H1 (cell line): Measurements from ENCODE around the gene PRR23E. TPM values are rescaled to one million over a fixed set of nuclear protein-coding genes. Genes with fewer than 3 reads are reported as not detected.

ENCODE experiments used
- CTCF ChIA-PET: fragments of 300-600 bp; sonication (Branson Sonifier 250); formaldehyde crosslinking; loops from one replicate; lab custom pipeline; 2021; ENCODE audit not compliant: partially characterized antibody; lab: Charles Lee
- POLR2A ChIA-PET: fragments of 300-600 bp; sonication (Branson Sonifier 250); formaldehyde crosslinking; loops from one replicate; lab custom pipeline; 2021; ENCODE audit warnings: inconsistent platforms; ENCODE audit not compliant: partially characterized antibody; lab: Charles Lee
- DNase-seq, 2 experiments: peaks; one replicate each; pipeline versions ENCODE4 v3.0.0 to v3.0.0-alpha.2; 2010 to 2022; ENCODE audit warnings: low spot score in 2 of 2, low read depth in 1 of 2, mixed read lengths in 1 of 2
- FAIRE-seq: peaks from 2 replicates; lab custom pipeline; 2011; peaks lifted over from hg19 to GRCh38; lab: Jason Lieb, UNC
- H2AFZ ChIP-seq: 2 replicates; pipeline ENCODE4 v1.8.1; 2012; ENCODE audit warnings: low read length, inconsistent platforms
- H2AK5ac ChIP-seq: 2 replicates; pipeline ENCODE4 v1.6.1; 2013; ENCODE audit warnings: low read depth, low read length
- H2BK120ac ChIP-seq: replicated peaks from 2 replicates; pipeline ENCODE3; 2013; ENCODE audit warnings: low read depth, low read length, inconsistent platforms
- H2BK12ac ChIP-seq: 2 replicates; pipeline ENCODE4 v1.6.1; 2013; ENCODE audit warnings: low read depth, low read length
- H2BK15ac ChIP-seq: 2 replicates; pipeline ENCODE4 v1.6.1; 2013; ENCODE audit warnings: low read length
- H2BK20ac ChIP-seq: 2 replicates; pipeline ENCODE4 v1.6.1; 2013; ENCODE audit warnings: low read length
- H2BK5ac ChIP-seq: 2 replicates; pipeline ENCODE4 v1.6.1; 2013; ENCODE audit warnings: low read depth, low read length
- H3K14ac ChIP-seq: 2 replicates; pipeline ENCODE4 v1.6.1; 2013; ENCODE audit warnings: inconsistent platforms; ENCODE audit not compliant: insufficient read length
- H3K18ac ChIP-seq: 2 replicates; pipeline ENCODE4 v1.6.1; 2013; ENCODE audit warnings: low read length; ENCODE audit errors: extremely low read depth
- H3K23ac ChIP-seq: 2 replicates; pipeline ENCODE4 v1.6.1; 2013; ENCODE audit warnings: inconsistent platforms; ENCODE audit not compliant: insufficient read length
- H3K23me2 ChIP-seq: 2 replicates; pipeline ENCODE4 v1.6.1; 2013; ENCODE audit warnings: low read depth, low read length
- H3K27ac ChIP-seq: 2 replicates; pipeline ENCODE4 v1.6.1; 2011; ENCODE audit warnings: low read depth, low read length, inconsistent platforms
- H3K27me3 ChIP-seq, 4 experiments: replicated peaks in 1 of 4; 1 replicate in 1 of 4; 2 replicates in 3 of 4; pipeline versions ENCODE4 v1.6.1 to v1.8.1; 2011 to 2013; ENCODE audit warnings: low read length in 3 of 4, mild to moderate bottlenecking in 3 of 4, inconsistent platforms in 2 of 4, mixed read lengths in 2 of 4, moderate library complexity in 1 of 4; ENCODE audit not compliant: control insufficient read depth in 3 of 4, insufficient read depth in 3 of 4; ENCODE audit errors: extremely low read depth in 1 of 4
- H3K36me3 ChIP-seq, 4 experiments: 2 replicates each; pipeline versions ENCODE4 v1.6.1 to v1.8.1; 2011 to 2013; ENCODE audit warnings: mild to moderate bottlenecking in 4 of 4, low read length in 3 of 4, moderate library complexity in 2 of 4, control low read depth in 1 of 4, inconsistent platforms in 1 of 4; ENCODE audit not compliant: insufficient read depth in 4 of 4, control insufficient read depth in 2 of 4
- H3K4ac ChIP-seq: replicated peaks from 2 replicates; pipeline ENCODE3; 2013; ENCODE audit warnings: low read length, low read depth, mixed read lengths, inconsistent platforms; ENCODE audit not compliant: insufficient read length
- H3K4me1 ChIP-seq, 4 experiments: replicated peaks in 1 of 4; 1 replicate in 1 of 4; 2 replicates in 3 of 4; pipeline versions ENCODE4 v1.6.1 to v1.8.1; 2011 to 2013; ENCODE audit warnings: low read length in 3 of 4, inconsistent platforms in 2 of 4, mixed read lengths in 1 of 4; ENCODE audit not compliant: insufficient read depth in 4 of 4, control insufficient read depth in 3 of 4
- H3K4me2 ChIP-seq, 2 experiments: 2 replicates each; pipeline versions ENCODE4 v1.6.1 to v1.8.1; 2011 to 2013; ENCODE audit warnings: low read depth in 2 of 2, low read length in 2 of 2, control low read depth in 1 of 2, inconsistent platforms in 1 of 2, mild to moderate bottlenecking in 1 of 2; ENCODE audit not compliant: insufficient read depth in 1 of 2
- H3K4me3 ChIP-seq, 4 experiments: fragments of 200-600, 300-600 bp in 1 of 4; sonication (generic), shearing (Covaris generic), sonication (Bioruptor Twin) in 1 of 4; 2 replicates each; pipeline versions ENCODE4 v1.5.1 to v1.8.1; 2011 to 2016; ENCODE audit warnings: low read length in 4 of 4, low read depth in 3 of 4, control low read depth in 2 of 4, inconsistent platforms in 2 of 4, mild to moderate bottlenecking in 2 of 4, mixed read lengths in 1 of 4, moderate library complexity in 1 of 4; ENCODE audit not compliant: insufficient read depth in 2 of 4; ENCODE audit errors: extremely low read depth in 1 of 4
- H3K56ac ChIP-seq: replicated peaks from 2 replicates; pipeline ENCODE3; 2013; ENCODE audit warnings: low read depth, mild to moderate bottlenecking, mixed read lengths, low read length, inconsistent platforms; ENCODE audit not compliant: insufficient read length
- H3K79me1 ChIP-seq: 2 replicates; pipeline ENCODE4 v1.6.1; 2013; ENCODE audit warnings: low read depth, low read length, control low read depth
- H3K79me2 ChIP-seq, 2 experiments: 2 replicates each; pipeline versions ENCODE4 v1.6.1 to v1.8.1; 2012 to 2013; ENCODE audit warnings: low read length in 2 of 2, mild to moderate bottlenecking in 2 of 2, inconsistent platforms in 1 of 2; ENCODE audit not compliant: insufficient read depth in 2 of 2, control insufficient read depth in 1 of 2
- H3K9ac ChIP-seq, 4 experiments: replicated peaks in 1 of 4; 1 replicate in 1 of 4; 2 replicates in 3 of 4; pipeline versions ENCODE4 v1.6.1 to v1.8.1; 2011 to 2013; ENCODE audit warnings: low read depth in 3 of 4, low read length in 3 of 4, control low read depth in 2 of 4, mild to moderate bottlenecking in 2 of 4, moderate library complexity in 2 of 4, inconsistent platforms in 1 of 4; ENCODE audit errors: extremely low read depth in 1 of 4
- H3K9me3 ChIP-seq, 2 experiments: 2 replicates each; pipeline versions ENCODE4 v1.6.1 to v1.8.1; 2012 to 2013; ENCODE audit warnings: mild to moderate bottlenecking in 2 of 2, moderate library complexity in 2 of 2, control low read depth in 1 of 2, inconsistent platforms in 1 of 2, low read depth in 1 of 2, low read length in 1 of 2, mixed read lengths in 1 of 2; ENCODE audit not compliant: insufficient read depth in 2 of 2
- H4K20me1 ChIP-seq, 2 experiments: replicated peaks in 1 of 2; 2 replicates each; pipeline versions ENCODE3 to v1.8.1; 2011 to 2013; ENCODE audit warnings: inconsistent platforms in 2 of 2, low read length in 2 of 2, mild to moderate bottlenecking in 1 of 2; ENCODE audit not compliant: insufficient read depth in 2 of 2, control insufficient read depth in 1 of 2
- H4K5ac ChIP-seq: 2 replicates; pipeline ENCODE4 v1.6.1; 2013; ENCODE audit warnings: low read length, low read depth, mixed read lengths, inconsistent platforms; ENCODE audit not compliant: insufficient read length
- H4K8ac ChIP-seq: 2 replicates; pipeline ENCODE4 v1.8.0; 2013; ENCODE audit warnings: mild to moderate bottlenecking, moderate library complexity, low read length, inconsistent platforms; ENCODE audit not compliant: insufficient read depth; ENCODE audit errors: extremely low read depth
- H4K91ac ChIP-seq: replicated peaks from 2 replicates; pipeline ENCODE3; 2013; ENCODE audit warnings: low read length, mixed read lengths, inconsistent platforms; ENCODE audit not compliant: insufficient read length
- EP300 ChIP-seq, 2 experiments: IDR thresholded peaks; 1 replicate in 1 of 2; 2 replicates in 1 of 2; pipeline ENCODE4 v1.6.1; 2011 to 2012; ENCODE audit warnings: low read depth in 2 of 2, low read length in 2 of 2, mild to moderate bottlenecking in 2 of 2, borderline replicate concordance in 1 of 2, inconsistent platforms in 1 of 2, moderate library complexity in 1 of 2
- JUN ChIP-seq: IDR thresholded peaks from 2 replicates; pipeline ENCODE4 v1.6.1; 2011; ENCODE audit warnings: low read depth, mild to moderate bottlenecking, improper control_type of control experiment, low read length
- WGBS, 2 experiments: shearing (Covaris generic) in 1 of 2; methylation state at CpG; one replicate each; pipeline versions ENCODE4 v1.1.6 to v1.1.7; 2013 to 2015; ENCODE audit warnings: low lambda C conversion rate in 2 of 2, mixed read lengths in 2 of 2, inconsistent platforms in 1 of 2, low coverage in 1 of 2, missing lambda C conversion rate in 1 of 2; ENCODE audit not compliant: insufficient replicate concordance in 2 of 2, insufficient coverage in 1 of 2, insufficient read length in 1 of 2; ENCODE audit errors: extremely low coverage in 1 of 2, missing lambda C conversion rate in 1 of 2; 5-methylcytosine and 5-hydroxymethylcytosine counted together
- polyA plus RNA-seq, 7 experiments: library from polyadenylated mRNA; depleted of rRNA in 3 of 7; stranded (reverse) in 5 of 7; unstranded in 2 of 7; fragments of >200 nt in 5 of 7; fragments of 200-250 nt in 2 of 7; gene quantifications; 1 replicate in 5 of 7; 2 replicates in 1 of 7; 4 replicates in 1 of 7; pipeline versions ENCODE4 v1.2.1 to v1.2.3, GENCODE V29; 2011 to 2013; ENCODE audit warnings: missing spikeins in 2 of 7, mixed read lengths in 2 of 7
- total RNA-seq: library from RNA; stranded (reverse); fragmentation: NEBNext Ultra II Directional; extraction: Animal tissue kit (Norgen Biotek cat#: 25700); gene quantifications from 2 replicates; pipeline ENCODE4 v1.2.1, GENCODE V29; 2021

PRR23E gene
- total and polyA plus RNA-seq, 2 of the 8 experiments (the other 6 are each of a cell fraction or from before 2014, with no cell fraction given) = not detected

- H3K9ac ChIP-seq = no peak overlapping the region
- FAIRE-seq = no peak
- no peaks in the 10 kb centered on the region for H3K27me3 ChIP-seq
- H4K91ac ChIP-seq = no peak overlapping the region
- no peak overlapping the region for H2BK20ac ChIP-seq
- 75% methylated on average over 3 of the region's 3 CpGs; no CpG with 5 or more reads in 1 of the 2 experiments for WGBS, 2 experiments
- H2BK120ac ChIP-seq = no peak overlapping the region
- H3K4me2 ChIP-seq = no peak overlapping the region
- no peak overlapping the region for H3K56ac ChIP-seq
- no peaks in the 10 kb centered on the region for H4K20me1 ChIP-seq
- no peaks in the 10 kb centered on the region for H3K36me3 ChIP-seq
- H3K4ac ChIP-seq = no peak overlapping the region
- no peak overlapping the region for H3K4me3 ChIP-seq
- H2AK5ac ChIP-seq = no peak overlapping the region
- H3K14ac ChIP-seq = no peak overlapping the region
- H2AFZ ChIP-seq = no peak overlapping the region
- H2BK15ac ChIP-seq = no peak overlapping the region
- no peak overlapping the region for H3K27ac ChIP-seq
- H3K79me1 ChIP-seq = no peaks in the 10 kb centered on the region
- H2BK12ac ChIP-seq = no peak overlapping the region
- ChIA-PET POLR2A (interaction anchor here (0.9 kb wide), 1 partner anchor 17 kb away, joined by 3 read pairs; no protein-coding TSS in a partner anchor), CTCF (interaction anchor here (1.3 kb wide), 1 partner anchor 11 kb away, joined by 3 read pairs; no protein-coding TSS in a partner anchor)
- TF ChIP-seq EP300 (IDR thresholded peaks at IDR 0.05; ENCODE audit: borderline replicate concordance in 1 of 2, low read depth in 2 of 2, low read length in 2 of 2) = no peak
- no peak for TF ChIP-seq JUN
- no peak overlapping the region for H4K8ac ChIP-seq
- DNase-seq = no peak
- H3K23ac ChIP-seq = no peak overlapping the region
- no peak overlapping the region for H4K5ac ChIP-seq
- H3K79me2 ChIP-seq = no peaks in the 10 kb centered on the region
- H2BK5ac ChIP-seq = no peak overlapping the region
- H3K23me2 ChIP-seq = no peaks in the 10 kb centered on the region
- no peaks in the 10 kb centered on the region for H3K4me1 ChIP-seq
- H3K9me3 ChIP-seq = peaks cover 9 to 10% of the 10 kb centered on the region in 2 experiments; a peak in 3 of 4 replicates
- H3K18ac ChIP-seq = no peak overlapping the region
Observed at GRCh38 chr3:127237835-127238234, 44.9 kb downstream of the PRR23E start.
